ENCODE measurements around the gene ADCK1. TPM values are rescaled to one million over a fixed set of nuclear protein-coding genes. Genes with fewer than 3 reads are reported as not detected.

The ADCK1 gene
- total and polyA plus RNA-seq, 9 of the 15 experiments (the other 6 are each of a cell fraction or from before 2014, with no cell fraction given) = 2.8 to 8.9 (median 4.3) TPM

- TF ChIP-seq SOX6 (IDR thresholded peaks at IDR 0.05) (peak; percentile 75), NUFIP1 (IDR thresholded peaks at IDR 0.05; ENCODE audit: partially characterized antibody) (no peak), E2F8 (IDR thresholded peaks at IDR 0.05; ENCODE audit: low read depth, partially characterized antibody) (no peak), HDAC6 (IDR thresholded peaks at IDR 0.05; ENCODE audit: low read depth, low read length) (no peak), EGR1 (conservative IDR thresholded peaks at IDR 0.05) (no peak), E2F4 (CRISPR knock-in tag; IDR thresholded peaks at IDR 0.05; ENCODE audit: low read depth) (no peak), EP300 (IDR thresholded peaks at IDR 0.05; ENCODE audit: low read length) (peak; percentile 78), NCOA1 (IDR thresholded peaks at IDR 0.05; ENCODE audit: low read depth) (peak; percentile 29; the same call in 1 of the 2 replicates), BRD9 (IDR thresholded peaks at IDR 0.05; ENCODE audit: low read depth, partially characterized antibody) (no peak), MAZ (CRISPR knock-in tag; conservative IDR thresholded peaks at IDR 0.05 in 1 of 2, IDR thresholded peaks at IDR 0.05 in 1 of 2) (peak in 1 of 2 experiments; percentile 96; a peak in 2 of 4 replicates), MAFK (IDR thresholded peaks at IDR 0.05; ENCODE audit: low read length) (no peak), NCOR1 (IDR thresholded peaks at IDR 0.05) (peak; percentile 70), ESRRA (IDR thresholded peaks at IDR 0.05; ENCODE audit: borderline replicate concordance, low read depth) (no peak), ZNF431 (CRISPR knock-in tag; IDR thresholded peaks at IDR 0.05) (no peak), ARID3B (CRISPR knock-in tag; IDR thresholded peaks at IDR 0.05; ENCODE audit: borderline replicate concordance) (no peak), ARNT (IDR thresholded peaks at IDR 0.05) (no peak), SRSF7 (optimal IDR thresholded peaks at IDR 0.05; ENCODE audit: low read depth, low read length) (no peak), MCM2 (IDR thresholded peaks at IDR 0.05; ENCODE audit: low read depth) (no peak), TOE1 (IDR thresholded peaks at IDR 0.05; ENCODE audit: borderline replicate concordance) (no peak), TOE1 (CRISPR knock-in tag; IDR thresholded peaks at IDR 0.05; ENCODE audit: borderline replicate concordance, low read depth) (no peak)
Observed at GRCh38 chr14:77918448-77918847, 118.5 kb downstream of the ADCK1 start (continued).

Data from K562 (cell line).